NCI-H2107 treated with DMSO at 0.1 percent for 48 hours (cell line): Measurements from ENCODE around the gene ZNF532.

Experiments used
- DNase-seq: peaks from one replicate; lab custom pipeline; 2025; ENCODE audit not compliant: unreplicated experiment; lab: John Stamatoyannopoulos, UW

The ZNF532 gene

GRCh38 chr18:58867281-58867961 lies 2.7 kb downstream of the ZNF532 start:
- DNase-seq = no peak

DNA sequence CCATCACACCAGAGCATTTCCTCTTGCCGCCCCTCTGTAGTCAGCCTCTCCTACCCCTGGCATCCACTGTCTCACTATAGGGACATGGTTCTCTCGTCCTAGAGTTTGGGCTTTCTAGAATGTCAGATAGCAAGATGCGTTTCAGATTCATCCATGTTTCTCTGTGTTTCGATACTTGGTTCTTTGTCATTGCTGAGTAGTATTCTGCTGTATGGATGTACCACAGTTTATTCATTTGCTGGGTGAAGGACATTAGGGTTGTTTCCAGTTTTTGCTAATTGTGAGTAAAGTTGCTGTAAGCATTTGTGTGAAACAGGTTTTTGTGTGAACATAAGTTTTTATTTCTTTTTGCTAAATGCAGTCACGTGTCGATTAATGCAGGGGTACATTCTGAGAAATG lies 3.8 kb downstream of the ZNF532 start:
- DNase-seq = no peak

GRCh38 chr18:58870130-58870529 lies 5.5 kb downstream of the ZNF532 start:
- DNase-seq = no peak

GRCh38 chr18:58870621-58871020 lies 5.9 kb downstream of the ZNF532 start:
- DNase-seq = no peak

- DNase-seq = no peak
Observed at GRCh38 chr18:58871514-58872420, 7.1 kb downstream of the ZNF532 start.

DNA sequence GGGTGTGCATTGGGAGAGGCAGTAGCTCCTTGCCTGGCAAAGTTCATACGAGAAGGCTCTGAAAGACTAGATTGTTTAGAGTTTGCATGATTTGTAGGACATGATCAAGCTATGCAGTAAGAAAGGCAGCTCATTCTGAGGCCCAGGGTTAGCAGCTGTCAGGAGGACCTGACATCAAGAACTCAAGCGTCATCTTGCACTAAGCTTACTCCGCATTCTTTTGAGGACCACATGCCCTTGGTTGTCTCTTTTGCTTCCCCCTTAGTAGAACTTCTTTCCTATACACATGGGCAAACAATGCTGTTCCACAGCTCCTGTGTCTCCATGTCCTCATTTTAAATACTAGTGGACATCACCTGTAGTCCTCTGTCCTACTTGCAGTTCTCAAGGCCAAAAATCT lies 14.0 kb downstream of the ZNF532 start:
- no peak for DNase-seq

GRCh38 chr18:58881477-58881876 lies 16.8 kb downstream of the ZNF532 start:
- peak; percentile 20 for DNase-seq

GRCh38 chr18:58882044-58882443 lies 17.4 kb downstream of the ZNF532 start:
- DNase-seq = no peak

DNA sequence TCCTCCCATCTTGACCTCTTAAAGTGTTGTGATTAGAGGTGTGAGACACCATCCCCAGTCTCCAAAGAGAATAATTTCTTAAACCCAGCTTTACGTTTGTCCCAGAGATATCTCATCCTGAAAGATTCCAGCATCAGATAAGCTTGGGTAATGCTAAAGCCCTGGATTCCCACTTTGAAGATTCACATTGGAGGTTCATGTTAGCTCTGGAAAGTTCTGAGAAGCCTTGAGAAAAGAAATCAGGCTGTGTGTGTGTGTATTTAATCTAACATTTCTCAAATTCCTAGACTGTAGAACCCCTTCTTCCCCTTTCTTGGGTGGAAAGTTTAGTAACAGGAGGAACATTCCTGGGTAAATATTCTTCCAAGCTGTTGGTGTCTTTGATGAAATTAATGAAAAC lies 18.0 kb downstream of the ZNF532 start:
- no peak for DNase-seq

DNA sequence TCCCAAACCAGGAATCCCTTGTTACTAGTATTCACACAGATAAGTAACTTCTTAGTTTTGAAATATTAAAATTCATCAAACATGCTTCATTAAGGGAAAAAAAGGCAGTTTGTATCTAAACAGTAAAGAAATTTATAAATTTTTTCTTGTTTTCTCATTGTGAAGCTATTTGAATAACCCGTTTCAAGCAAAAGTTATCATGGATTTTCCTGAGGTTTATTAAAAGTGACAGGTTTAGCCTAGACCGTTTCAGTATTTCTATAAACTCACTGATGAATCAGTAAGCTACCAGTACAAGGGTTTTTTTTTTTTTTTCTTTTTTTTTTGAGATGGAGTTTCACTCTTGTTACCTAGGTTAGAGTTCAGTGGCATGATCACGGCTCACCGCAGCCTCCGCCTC lies 20.0 kb downstream of the ZNF532 start:
- DNase-seq = no peak

- no peak for DNase-seq
Observed at GRCh38 chr18:58886431-58886830, 21.8 kb downstream of the ZNF532 start.

DNA sequence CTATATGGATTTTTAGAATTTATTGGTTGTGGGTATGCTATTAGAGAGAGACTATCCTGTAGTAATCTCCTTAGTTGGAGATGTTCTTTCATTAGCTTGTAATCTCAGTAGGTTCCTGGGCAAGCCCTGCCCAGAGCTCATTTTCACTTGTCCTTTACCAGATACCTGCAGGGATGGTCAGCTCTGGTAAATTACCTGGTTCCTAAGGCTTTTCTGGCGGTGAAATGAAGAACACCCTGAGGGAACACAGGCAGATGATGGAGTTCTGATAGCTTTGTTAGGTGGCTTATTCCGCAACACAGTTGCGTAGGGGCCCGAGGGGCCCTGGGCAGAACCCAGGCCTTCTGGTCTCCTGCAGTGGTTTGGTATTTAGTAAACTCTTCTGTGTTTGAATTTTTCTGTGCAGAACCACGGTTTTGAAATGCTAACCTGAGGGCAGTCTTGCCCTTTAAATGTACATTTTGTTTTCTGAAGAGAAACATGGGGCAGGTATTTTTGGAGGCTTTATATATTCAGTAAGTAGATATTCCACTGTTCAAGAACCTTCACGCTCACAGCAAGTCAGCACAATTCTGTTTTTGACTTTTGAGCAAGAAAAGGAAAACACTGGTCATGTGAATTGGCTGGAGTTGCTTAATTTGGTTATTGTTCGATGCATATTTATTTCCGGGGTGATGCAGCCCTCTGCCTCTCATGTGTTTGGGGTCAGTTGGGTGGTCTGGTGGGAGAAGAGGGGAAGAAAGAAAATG lies 22.4 kb downstream of the ZNF532 start:
- DNase-seq = no peak

GRCh38 chr18:58887613-58887963 lies 22.9 kb downstream of the ZNF532 start:
- DNase-seq = no peak

- DNase-seq = no peak
Observed at GRCh38 chr18:58891776-58892175, 27.1 kb downstream of the ZNF532 start.

- DNase-seq = no peak
Observed at GRCh38 chr18:58892488-58892887, 27.8 kb downstream of the ZNF532 start.

DNA sequence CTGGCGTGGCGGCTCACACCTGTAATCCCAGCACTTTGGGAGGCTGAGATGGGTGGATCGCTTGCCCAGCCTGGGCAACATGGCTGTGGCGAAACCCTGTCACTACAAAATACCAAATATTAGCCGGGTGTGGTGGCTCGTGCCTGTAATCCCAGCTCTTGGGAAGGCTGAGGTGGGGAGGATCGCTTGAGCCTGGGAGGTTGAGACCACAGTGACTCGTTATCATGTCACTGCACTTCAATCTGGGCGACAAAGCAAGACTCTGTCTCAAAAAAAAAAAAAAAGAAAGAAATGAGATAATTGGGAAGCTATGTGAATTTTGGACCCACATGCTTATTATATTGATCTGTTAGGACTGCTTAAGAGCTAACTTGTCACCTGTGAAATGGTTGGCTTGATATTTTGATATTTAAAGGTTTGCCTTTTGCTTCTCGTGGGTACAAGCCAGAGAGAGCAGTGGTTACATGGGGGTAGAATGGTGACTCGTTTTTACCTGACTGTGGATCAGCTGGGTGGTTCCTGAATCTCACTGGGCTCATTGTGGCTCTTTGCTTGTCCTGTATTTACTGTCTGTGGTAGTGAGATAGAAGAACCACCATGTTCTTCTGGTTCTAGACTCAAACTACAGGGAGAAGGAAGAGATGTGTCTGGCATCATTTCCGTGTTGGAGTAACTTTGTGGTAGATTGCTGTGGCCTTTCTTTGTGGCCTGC lies 28.9 kb downstream of the ZNF532 start:
- DNase-seq = no peak

DNA sequence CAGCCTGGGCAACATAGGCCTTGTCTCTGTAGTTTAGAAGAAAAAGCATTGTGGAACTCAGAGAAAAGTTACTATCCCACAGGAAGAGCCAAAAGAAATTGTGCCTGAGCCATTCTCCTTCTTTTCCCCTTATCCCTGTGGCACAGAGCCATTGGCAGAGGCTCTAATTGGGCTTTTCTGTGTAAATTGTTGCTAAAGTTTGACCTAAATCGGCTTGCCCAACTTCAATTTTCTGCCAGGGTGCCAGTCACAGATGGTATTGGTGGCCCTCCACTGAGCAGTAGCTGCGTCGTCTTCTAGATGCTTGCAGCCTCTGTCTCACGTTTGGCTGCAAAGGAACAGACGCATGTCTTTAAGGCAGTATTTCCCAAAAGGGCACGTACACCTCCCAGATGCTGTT lies 30.3 kb downstream of the ZNF532 start:
- DNase-seq = no peak

GRCh38 chr18:58895385-58895784 lies 30.7 kb downstream of the ZNF532 start:
- no peak for DNase-seq

- no peak for DNase-seq
Observed at GRCh38 chr18:58896268-58896667, 31.6 kb downstream of the ZNF532 start.

- no peak for DNase-seq
Observed at GRCh38 chr18:58896734-58897508, 32.2 kb downstream of the ZNF532 start.
